ENCODE data around the gene HINT2.

The HINT2 gene

DNA sequence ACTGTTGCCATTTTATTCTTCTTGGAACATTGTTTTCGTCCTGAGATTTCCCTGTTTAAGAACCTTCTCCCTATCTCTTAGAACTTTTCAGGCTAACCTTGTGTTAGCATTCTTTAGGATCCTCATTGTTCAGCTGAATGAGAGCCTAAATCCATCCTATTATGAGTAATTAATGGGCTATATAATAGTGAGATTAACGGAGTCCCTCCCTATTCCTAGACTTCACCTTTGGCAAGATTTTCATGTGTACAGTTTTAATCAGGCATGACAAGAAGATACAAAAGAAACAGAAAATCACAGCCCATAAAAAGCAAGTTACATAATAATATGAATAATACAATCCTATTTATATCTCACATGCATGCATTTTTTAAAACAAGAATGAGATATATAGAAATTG lies 51.7 kb downstream of the HINT2 start:
- TF ChIP-seq, protein P1, sequence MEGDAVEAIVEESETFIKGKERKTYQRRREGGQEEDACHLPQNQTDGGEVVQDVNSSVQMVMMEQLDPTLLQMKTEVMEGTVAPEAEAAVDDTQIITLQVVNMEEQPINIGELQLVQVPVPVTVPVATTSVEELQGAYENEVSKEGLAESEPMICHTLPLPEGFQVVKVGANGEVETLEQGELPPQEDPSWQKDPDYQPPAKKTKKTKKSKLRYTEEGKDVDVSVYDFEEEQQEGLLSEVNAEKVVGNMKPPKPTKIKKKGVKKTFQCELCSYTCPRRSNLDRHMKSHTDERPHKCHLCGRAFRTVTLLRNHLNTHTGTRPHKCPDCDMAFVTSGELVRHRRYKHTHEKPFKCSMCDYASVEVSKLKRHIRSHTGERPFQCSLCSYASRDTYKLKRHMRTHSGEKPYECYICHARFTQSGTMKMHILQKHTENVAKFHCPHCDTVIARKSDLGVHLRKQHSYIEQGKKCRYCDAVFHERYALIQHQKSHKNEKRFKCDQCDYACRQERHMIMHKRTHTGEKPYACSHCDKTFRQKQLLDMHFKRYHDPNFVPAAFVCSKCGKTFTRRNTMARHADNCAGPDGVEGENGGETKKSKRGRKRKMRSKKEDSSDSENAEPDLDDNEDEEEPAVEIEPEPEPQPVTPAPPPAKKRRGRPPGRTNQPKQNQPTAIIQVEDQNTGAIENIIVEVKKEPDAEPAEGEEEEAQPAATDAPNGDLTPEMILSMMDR (IDR thresholded peaks at IDR 0.05; ENCODE audit: extremely low read depth, insufficient read depth, missing control alignments): no peak
- no peak for DNase-seq (ENCODE audit: low spot score)
- in situ Hi-C loops (cut with MboI; ENCODE audit: low pct_unique_long_range_greater_than_20kb, low sequenced_read_pairs, unreplicated experiment): no loop called here

Data from GM13977 (cell line).